22Rv1 (cell line): ENCODE data around the gene UPK2.

Experiments used
- ZFX ChIP-seq: fragments of 450-650 bp; IDR thresholded peaks from 2 replicates; pipeline ENCODE4 v1.6.1; 2017; ENCODE audit warnings: antibody characterized with exemption, borderline replicate concordance
- TF ChIP-seq, protein P1 (sequence below): fragments of 450-650 bp; IDR thresholded peaks from 2 replicates; pipeline ENCODE4 v1.5.1; 2017; ENCODE audit warnings: mild to moderate bottlenecking

DNA sequence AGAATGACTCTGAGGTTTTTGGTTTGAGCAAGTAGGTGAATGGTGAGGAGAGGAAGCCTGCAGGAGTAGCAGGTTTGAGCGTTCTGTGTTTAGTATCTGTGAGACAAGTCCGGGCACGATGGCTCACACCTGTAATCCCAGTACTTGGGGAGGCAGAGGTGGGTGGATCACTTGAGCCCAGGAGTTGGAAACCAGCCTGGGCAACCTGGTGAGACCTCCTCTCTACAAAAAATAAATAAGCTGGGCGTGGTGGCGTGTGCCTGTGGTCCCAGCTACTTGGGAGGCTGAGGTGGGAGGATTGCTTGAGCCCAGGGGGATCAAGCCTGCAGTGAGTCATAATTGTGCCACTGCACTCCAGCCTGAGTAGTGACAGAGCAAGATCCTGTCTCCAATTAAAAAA is 32.2 kb downstream of the UPK2 start:
- TF ChIP-seq, protein P1, sequence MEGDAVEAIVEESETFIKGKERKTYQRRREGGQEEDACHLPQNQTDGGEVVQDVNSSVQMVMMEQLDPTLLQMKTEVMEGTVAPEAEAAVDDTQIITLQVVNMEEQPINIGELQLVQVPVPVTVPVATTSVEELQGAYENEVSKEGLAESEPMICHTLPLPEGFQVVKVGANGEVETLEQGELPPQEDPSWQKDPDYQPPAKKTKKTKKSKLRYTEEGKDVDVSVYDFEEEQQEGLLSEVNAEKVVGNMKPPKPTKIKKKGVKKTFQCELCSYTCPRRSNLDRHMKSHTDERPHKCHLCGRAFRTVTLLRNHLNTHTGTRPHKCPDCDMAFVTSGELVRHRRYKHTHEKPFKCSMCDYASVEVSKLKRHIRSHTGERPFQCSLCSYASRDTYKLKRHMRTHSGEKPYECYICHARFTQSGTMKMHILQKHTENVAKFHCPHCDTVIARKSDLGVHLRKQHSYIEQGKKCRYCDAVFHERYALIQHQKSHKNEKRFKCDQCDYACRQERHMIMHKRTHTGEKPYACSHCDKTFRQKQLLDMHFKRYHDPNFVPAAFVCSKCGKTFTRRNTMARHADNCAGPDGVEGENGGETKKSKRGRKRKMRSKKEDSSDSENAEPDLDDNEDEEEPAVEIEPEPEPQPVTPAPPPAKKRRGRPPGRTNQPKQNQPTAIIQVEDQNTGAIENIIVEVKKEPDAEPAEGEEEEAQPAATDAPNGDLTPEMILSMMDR, result no peak
- TF ChIP-seq ZFX, result no peak
